Measurements from ENCODE around the gene TRIML2.

- TF ChIP-seq POLR2A (IDR thresholded peaks at IDR 0.05) (no peak), CTCF (IDR thresholded peaks at IDR 0.05) (no peak)
These were observed 33.2 kb downstream of the TRIML2 start for GRCh38 chr4:188076169-188076568.
